Lower leg skin (tissue), 4 donors: Measurements from ENCODE around the gene HOXD10. TPM values are rescaled to one million over a fixed set of nuclear protein-coding genes. Genes with fewer than 3 reads are reported as not detected.

Experiments
- DNase-seq, 2 donors: peaks; one replicate each; pipeline ENCODE4 v3.0.0-alpha.2; 2019; ENCODE audit warnings: low spot score in 2 of 2
- H3K4me3 ChIP-seq: fragments of 200-600 bp; sonication (generic); 2 replicates; pipeline ENCODE4 v1.5.1; 2017; ENCODE audit warnings: mild to moderate bottlenecking, low read depth; ENCODE audit not compliant: poor library complexity, severe bottlenecking
- POLR2A ChIP-seq, 2 donors: fragments of 450-650 bp; IDR thresholded peaks; one replicate each; pipeline ENCODE4 v1.6.1; 2016 to 2017; ENCODE audit warnings: antibody characterized with exemption in 2 of 2, mild to moderate bottlenecking in 1 of 2, moderate library complexity in 1 of 2
- WGBS, 2 donors: methylation state at CpG; one replicate each; pipeline ENCODE4 v1.1.5; 2018; 5-methylcytosine and 5-hydroxymethylcytosine counted together
- intact Hi-C: fragments of 100-400 bp; cut with DNase I; formaldehyde crosslinking; loops from one replicate; pipeline ENCODE4 v1.15.0; 2023; ENCODE audit warnings: low total_unique reads
- total RNA-seq, 4 donors: library from RNA; depleted of rRNA; stranded (reverse); fragments of >200 nt; gene quantifications; one replicate each; pipeline ENCODE4 v1.1.0, GENCODE V29; 2016
- TF ChIP-seq, protein P1 (sequence below), 3 donors: fragments of 450-650 bp; IDR thresholded peaks; one replicate each; pipeline ENCODE4 v1.5.1; 2016; ENCODE audit warnings: antibody characterized with exemption in 3 of 3, mild to moderate bottlenecking in 3 of 3, moderate library complexity in 2 of 3

Gene HOXD10
- total RNA-seq, 4 donors from 2014 or later, result 0.29 to 3.1 (median 1.4) TPM; not detected in 1

DNA sequence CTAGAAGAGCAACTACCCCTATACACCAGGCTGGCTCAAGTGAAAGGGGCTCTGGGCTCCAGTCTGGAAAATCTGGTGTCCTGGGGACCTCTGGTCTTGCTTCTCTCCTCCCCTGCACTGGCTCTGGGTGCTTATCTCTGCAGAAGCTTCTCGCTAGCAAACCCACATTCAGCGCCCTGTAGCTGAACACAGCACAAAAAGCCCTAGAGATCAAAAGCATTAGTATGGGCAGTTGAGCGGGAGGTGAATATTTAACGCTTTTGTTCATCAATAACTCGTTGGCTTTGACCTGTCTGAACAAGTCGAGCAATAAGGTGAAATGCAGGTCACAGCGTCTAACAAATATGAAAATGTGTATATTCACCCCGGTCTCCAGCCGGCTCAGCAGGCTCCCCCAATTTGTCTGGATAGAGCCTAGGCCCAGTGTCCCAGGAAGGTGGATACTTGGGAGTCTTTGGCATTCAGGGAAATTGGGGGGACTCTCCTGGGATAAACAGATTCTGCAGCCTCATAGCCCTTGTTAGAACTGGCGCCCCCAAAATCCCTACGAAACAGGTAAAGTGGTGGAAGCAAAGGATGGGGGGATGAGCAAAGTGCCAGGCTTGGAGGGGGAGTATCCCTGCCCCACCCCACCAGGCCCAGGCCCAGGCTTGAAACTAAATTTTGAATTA, 32.3 kb downstream of the HOXD10 start:
- peak in 1 of 2 donors; percentile 68 for DNase-seq
- H3K4me3 ChIP-seq, result no peak overlapping the region
- 57 to 67% methylated on average over 11 of the region's 11 CpGs for WGBS, 2 donors
- intact Hi-C loops, result no loop called here
- TF ChIP-seq, protein P1, sequence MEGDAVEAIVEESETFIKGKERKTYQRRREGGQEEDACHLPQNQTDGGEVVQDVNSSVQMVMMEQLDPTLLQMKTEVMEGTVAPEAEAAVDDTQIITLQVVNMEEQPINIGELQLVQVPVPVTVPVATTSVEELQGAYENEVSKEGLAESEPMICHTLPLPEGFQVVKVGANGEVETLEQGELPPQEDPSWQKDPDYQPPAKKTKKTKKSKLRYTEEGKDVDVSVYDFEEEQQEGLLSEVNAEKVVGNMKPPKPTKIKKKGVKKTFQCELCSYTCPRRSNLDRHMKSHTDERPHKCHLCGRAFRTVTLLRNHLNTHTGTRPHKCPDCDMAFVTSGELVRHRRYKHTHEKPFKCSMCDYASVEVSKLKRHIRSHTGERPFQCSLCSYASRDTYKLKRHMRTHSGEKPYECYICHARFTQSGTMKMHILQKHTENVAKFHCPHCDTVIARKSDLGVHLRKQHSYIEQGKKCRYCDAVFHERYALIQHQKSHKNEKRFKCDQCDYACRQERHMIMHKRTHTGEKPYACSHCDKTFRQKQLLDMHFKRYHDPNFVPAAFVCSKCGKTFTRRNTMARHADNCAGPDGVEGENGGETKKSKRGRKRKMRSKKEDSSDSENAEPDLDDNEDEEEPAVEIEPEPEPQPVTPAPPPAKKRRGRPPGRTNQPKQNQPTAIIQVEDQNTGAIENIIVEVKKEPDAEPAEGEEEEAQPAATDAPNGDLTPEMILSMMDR (IDR thresholded peaks at IDR 0.05), result no peak
- no peak for TF ChIP-seq POLR2A (IDR thresholded peaks at IDR 0.05)

DNA sequence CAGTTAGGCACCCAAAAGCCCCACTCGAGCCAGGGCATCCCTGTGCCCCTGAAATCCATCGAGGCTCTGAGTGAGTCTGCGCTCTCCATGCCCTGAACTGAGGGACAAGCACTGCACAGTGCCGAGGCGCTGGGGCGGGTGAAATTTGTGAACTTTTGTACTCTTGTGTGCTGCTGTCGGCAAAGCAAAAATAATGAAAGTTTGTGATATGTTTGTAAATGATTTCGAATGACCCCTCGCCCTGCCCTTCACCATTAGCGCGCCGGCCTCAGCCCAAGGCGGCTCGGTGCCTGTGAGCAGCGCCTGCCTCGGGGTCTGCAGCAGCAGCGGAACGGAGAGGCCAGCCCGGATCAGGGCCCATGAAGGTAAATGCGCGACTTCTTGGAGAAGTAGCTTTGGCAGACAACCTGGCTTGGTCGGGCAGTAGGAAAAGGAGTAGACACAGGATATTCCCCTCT, 32.9 kb downstream of the HOXD10 start:
- no peak overlapping the region for H3K4me3 ChIP-seq
- TF ChIP-seq, protein P1 (IDR thresholded peaks at IDR 0.05), result no peak
- no peak for TF ChIP-seq POLR2A (IDR thresholded peaks at IDR 0.05)
- WGBS, 2 donors, result 59 to 74% methylated on average over 22 of the region's 22 CpGs
- DNase-seq, result no peak
- intact Hi-C loops, result no loop called here

DNA sequence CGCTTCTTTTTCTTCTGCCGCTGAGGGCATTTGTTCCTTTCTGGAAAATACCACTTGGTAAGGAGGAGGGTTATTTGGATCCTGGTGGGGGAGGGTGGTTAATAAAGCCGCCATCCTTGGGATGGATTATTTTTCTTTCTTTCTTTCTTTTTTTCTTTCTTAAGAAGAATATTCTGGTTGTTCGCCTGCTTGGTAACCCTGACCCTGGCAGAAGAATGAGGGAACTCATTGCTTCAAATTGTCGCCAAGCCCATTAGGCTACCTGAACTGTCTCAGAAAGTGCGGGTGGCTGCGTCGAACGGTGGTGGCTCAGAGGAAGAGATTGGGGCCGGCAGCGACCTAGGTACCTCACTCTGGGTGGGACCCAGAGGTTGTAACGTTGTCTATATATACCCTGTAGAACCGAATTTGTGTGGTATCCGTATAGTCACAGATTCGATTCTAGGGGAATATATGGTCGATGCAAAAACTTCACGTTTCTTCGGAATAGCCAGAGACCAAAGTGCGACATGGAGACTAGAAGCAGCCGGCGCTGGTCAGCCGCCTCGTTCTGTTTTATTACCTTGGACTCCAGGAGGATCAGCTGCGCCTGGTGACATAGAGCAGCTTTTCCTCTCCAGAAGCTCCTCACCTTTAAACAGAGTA, 33.5 kb downstream of the HOXD10 start:
- intact Hi-C loops, result no loop called here
- 64 to 75% methylated on average over 24 of the region's 24 CpGs for WGBS, 2 donors
- DNase-seq, result peak in 1 of 2 donors; percentile 77
- TF ChIP-seq, protein P1 (IDR thresholded peaks at IDR 0.05), result no peak
- TF ChIP-seq POLR2A (IDR thresholded peaks at IDR 0.05), result no peak
- no peak overlapping the region for H3K4me3 ChIP-seq

GRCh38 chr2:176150584-176151441, 34.2 kb downstream of the HOXD10 start:
- TF ChIP-seq, protein P1 (IDR thresholded peaks at IDR 0.05), result no peak
- no peak for TF ChIP-seq POLR2A (IDR thresholded peaks at IDR 0.05)
- no peak overlapping the region for H3K4me3 ChIP-seq
- WGBS, 2 donors, result 66 to 73% methylated on average over 14 of the region's 14 CpGs
- DNase-seq, result peak in 1 of 2 donors; percentile 75
- intact Hi-C loops, result no loop called here

GRCh38 chr2:176151442-176152287, 35.1 kb downstream of the HOXD10 start, which contains the start of gene HOXD4:
Gene HOXD4, plus strand, starts transcription at chr2:176151550. Its CDS starts 84 bp downstream, at chr2:176151634.
- TF ChIP-seq, protein P1 (IDR thresholded peaks at IDR 0.05), result no peak
- TF ChIP-seq POLR2A (IDR thresholded peaks at IDR 0.05), result no peak
- 38 to 58% methylated on average over 32 to 55 of the region's 55 CpGs for WGBS, 2 donors
- DNase-seq, result peak in 1 of 2 donors; percentile 70
- H3K4me3 ChIP-seq, result no peak within 1 kb of the TSS
- intact Hi-C loops, result no loop called here
